Measurements from ENCODE around the gene HINFP.

- TF ChIP-seq CTCF (IDR thresholded peaks at IDR 0.05) (no peak), POLR2A (IDR thresholded peaks at IDR 0.05) (no peak)
Observed at GRCh38 chr11:119181677-119182412, 60.5 kb downstream of the HINFP start.

Data from prostate gland (tissue), 2 donors.